GM23338 (cell line): Measurements from ENCODE around the gene NPAS3.

Experiments
- CREB1 ChIP-seq: fragments of 250-450 bp; sonication (Bioruptor Pico); IDR thresholded peaks from 2 replicates; pipeline ENCODE4 v1.5.0; 2020; ENCODE audit warnings: low read depth, mild to moderate bottlenecking, moderate library complexity
- EZH2phosphoT487 ChIP-seq: fragments of 200-600 bp; sonication (generic); IDR thresholded peaks from one replicate; pipeline ENCODE4 v1.8.1; 2018; ENCODE audit warnings: antibody characterized with exemption; ENCODE audit not compliant: unreplicated experiment
- NANOG ChIP-seq: IDR thresholded peaks from 2 replicates; pipeline ENCODE4 v1.6.1; 2016; ENCODE audit warnings: antibody characterized with exemption, borderline replicate concordance
- TF ChIP-seq, protein P1 (sequence below), 2 experiments: fragments of 200-600 bp in 1 of 2; sonication (generic) in 1 of 2; conservative IDR thresholded peaks; 2 replicates each; pipeline versions ENCODE4 v1.5.1 to v1.6.1; 2016 to 2017; ENCODE audit warnings: antibody characterized with exemption in 2 of 2, low read depth in 2 of 2, mild to moderate bottlenecking in 2 of 2, moderate library complexity in 1 of 2
- TF ChIP-seq, protein P2 (sequence below): IDR thresholded peaks from 2 replicates; pipeline ENCODE4 v1.6.1; 2016; ENCODE audit warnings: antibody characterized with exemption

DNA sequence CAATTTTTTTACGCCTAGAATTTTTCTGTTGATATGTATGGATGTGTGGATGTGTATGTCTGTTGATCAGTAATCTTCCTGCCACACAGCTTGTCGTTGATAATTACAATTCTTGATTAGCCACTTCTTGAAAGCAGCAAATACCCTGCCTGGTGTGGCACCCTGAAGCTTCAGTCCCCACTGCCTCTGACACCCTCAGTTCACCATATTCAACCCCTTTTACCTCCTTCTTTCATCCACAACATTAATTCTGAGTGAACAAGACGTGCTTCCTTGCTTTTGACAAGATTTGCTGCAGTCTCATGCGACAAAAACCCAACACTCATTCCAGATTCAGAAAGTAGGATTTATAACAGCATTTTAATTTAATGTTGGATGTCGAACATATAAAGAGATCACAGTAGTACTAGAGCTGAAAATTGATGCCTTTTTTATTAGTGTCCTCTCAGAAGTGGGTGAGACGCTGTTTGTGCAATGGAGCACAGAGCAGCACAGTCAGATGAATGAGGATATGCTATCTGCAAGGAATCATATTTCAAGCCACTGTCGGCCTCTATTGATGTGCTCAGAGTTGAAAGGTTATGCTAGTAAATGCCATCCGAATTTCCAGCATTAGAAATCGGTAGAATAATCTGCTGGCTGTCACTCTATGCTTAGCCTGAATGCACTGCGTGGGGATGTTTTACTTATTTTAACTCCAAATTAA is 628.5 kb downstream of the NPAS3 start:
- TF ChIP-seq, protein P1, sequence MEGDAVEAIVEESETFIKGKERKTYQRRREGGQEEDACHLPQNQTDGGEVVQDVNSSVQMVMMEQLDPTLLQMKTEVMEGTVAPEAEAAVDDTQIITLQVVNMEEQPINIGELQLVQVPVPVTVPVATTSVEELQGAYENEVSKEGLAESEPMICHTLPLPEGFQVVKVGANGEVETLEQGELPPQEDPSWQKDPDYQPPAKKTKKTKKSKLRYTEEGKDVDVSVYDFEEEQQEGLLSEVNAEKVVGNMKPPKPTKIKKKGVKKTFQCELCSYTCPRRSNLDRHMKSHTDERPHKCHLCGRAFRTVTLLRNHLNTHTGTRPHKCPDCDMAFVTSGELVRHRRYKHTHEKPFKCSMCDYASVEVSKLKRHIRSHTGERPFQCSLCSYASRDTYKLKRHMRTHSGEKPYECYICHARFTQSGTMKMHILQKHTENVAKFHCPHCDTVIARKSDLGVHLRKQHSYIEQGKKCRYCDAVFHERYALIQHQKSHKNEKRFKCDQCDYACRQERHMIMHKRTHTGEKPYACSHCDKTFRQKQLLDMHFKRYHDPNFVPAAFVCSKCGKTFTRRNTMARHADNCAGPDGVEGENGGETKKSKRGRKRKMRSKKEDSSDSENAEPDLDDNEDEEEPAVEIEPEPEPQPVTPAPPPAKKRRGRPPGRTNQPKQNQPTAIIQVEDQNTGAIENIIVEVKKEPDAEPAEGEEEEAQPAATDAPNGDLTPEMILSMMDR (conservative IDR thresholded peaks at IDR 0.05; ENCODE audit: low read depth in 2 of 2) = no peak
- TF ChIP-seq NANOG (no peak), CREB1 (CRISPR knock-in tag) (no peak), EZH2phosphoT487 (no peak)
- TF ChIP-seq, protein P2, sequence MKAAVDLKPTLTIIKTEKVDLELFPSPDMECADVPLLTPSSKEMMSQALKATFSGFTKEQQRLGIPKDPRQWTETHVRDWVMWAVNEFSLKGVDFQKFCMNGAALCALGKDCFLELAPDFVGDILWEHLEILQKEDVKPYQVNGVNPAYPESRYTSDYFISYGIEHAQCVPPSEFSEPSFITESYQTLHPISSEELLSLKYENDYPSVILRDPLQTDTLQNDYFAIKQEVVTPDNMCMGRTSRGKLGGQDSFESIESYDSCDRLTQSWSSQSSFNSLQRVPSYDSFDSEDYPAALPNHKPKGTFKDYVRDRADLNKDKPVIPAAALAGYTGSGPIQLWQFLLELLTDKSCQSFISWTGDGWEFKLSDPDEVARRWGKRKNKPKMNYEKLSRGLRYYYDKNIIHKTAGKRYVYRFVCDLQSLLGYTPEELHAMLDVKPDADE = no peak
